ENCODE data around the gene ETV3L. TPM values are rescaled to one million over a fixed set of nuclear protein-coding genes. Genes with fewer than 3 reads are reported as not detected.

Gene ETV3L
- total RNA-seq, result not detected

- CTCF ChIA-PET, result no interaction called here
- DNase-seq, result no peak
- Mint-ChIP-seq H3K4me3 (no peak within 1 kb of the TSS), H3K4me1 (ENCODE audit: low read depth) (peaks cover 2% of the 10 kb centered on the region), H3K36me3 (ENCODE audit: low read depth) (no peaks in the 10 kb centered on the region), H3K27ac (no peak within 1 kb of the TSS), H3K9me3 (no peaks in the 10 kb centered on the region), H3K27me3 (ENCODE audit: low read depth) (no peaks in the 10 kb centered on the region)
- intact Hi-C loops (cut with micrococcal nuclease), result no loop called here
These were observed at the start of gene ETV3L for GRCh38 chr1:157099633-157100009. ETV3L (minus strand) TSS chr1:157099808; CDS start chr1:157099523, 285 bp downstream.

DNA sequence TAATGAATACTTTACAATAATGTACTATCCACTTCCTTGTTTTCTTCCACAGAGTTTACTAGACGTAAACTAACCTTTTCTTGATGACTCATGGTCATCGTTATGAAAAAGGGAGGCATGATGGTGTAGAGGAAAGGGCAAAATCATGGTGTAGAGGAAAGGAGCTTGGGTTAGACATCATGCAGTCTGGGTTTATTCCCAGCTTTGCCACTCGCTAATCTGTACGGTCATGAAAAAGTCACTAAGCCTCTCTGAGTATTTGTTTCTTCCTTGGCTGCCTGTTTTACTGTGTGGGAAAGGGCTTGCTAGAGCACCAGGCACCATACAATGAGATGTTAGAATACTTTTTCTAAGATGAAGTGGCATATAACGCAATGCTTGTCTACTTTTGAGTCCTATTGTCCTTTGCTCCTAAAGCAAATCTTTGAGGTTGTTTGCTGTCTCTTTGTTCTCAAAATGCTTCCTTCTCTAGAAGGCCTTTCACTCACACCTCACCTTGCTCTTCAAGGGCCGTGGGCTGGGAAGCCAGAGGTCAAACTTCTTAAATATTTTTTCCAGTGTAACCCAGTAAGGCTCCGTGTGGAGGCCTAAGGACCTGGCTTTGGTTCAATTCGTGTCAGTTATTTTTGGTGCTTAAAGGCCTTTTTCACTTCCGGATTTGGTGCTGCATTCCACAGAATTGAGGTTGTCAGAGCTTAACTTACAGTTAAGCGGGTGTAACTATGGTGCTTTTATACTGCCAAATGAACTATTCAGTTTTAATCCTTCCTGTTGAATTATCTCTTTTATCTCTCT is 48.5 kb upstream of the ETV3L start:
- no peaks in the 10 kb centered on the region for H3K36me3 Mint-ChIP-seq (ENCODE audit: low read depth)
- H3K9me3 Mint-ChIP-seq, result no peaks in the 10 kb centered on the region
- no peak overlapping the region for H3K4me3 Mint-ChIP-seq
- intact Hi-C loops (cut with micrococcal nuclease), result no loop called here
- peaks cover 3% of the 10 kb centered on the region for H3K4me1 Mint-ChIP-seq (ENCODE audit: low read depth)
- no peak overlapping the region for H3K27ac Mint-ChIP-seq
- CTCF ChIA-PET, result interaction anchor here (0.5 to 11.7 kb wide), 5 partner anchors 8 to 59 kb away, joined by 3 to 378 read pairs (median 9); no protein-coding TSS in a partner anchor
- H3K27me3 Mint-ChIP-seq (ENCODE audit: low read depth), result no peaks in the 10 kb centered on the region
- DNase-seq, result no peak

GRCh38 chr1:157147037-157147436 is 47.4 kb upstream of the ETV3L start:
- no peak overlapping the region for H3K4me3 Mint-ChIP-seq
- no peaks in the 10 kb centered on the region for H3K9me3 Mint-ChIP-seq
- peaks cover 3% of the 10 kb centered on the region for H3K4me1 Mint-ChIP-seq (ENCODE audit: low read depth)
- intact Hi-C loops (cut with micrococcal nuclease), result no loop called here
- no peaks in the 10 kb centered on the region for H3K27me3 Mint-ChIP-seq (ENCODE audit: low read depth)
- CTCF ChIA-PET, result interaction anchor here (0.9 to 2.4 kb wide), 3 partner anchors 9 to 57 kb away, joined by 3 to 10 read pairs (median 9); no protein-coding TSS in a partner anchor
- H3K27ac Mint-ChIP-seq, result no peak overlapping the region
- no peak for DNase-seq
- H3K36me3 Mint-ChIP-seq (ENCODE audit: low read depth), result no peaks in the 10 kb centered on the region

- CTCF ChIA-PET, result interaction anchor here (1.1 to 2.4 kb wide), 3 partner anchors 9 to 56 kb away, joined by 3 to 9 read pairs (median 3); no protein-coding TSS in a partner anchor
- H3K4me1 Mint-ChIP-seq (ENCODE audit: low read depth), result peaks cover 3% of the 10 kb centered on the region
- H3K27ac Mint-ChIP-seq, result no peak overlapping the region
- DNase-seq, result no peak
- no peak overlapping the region for H3K4me3 Mint-ChIP-seq
- no peaks in the 10 kb centered on the region for H3K36me3 Mint-ChIP-seq (ENCODE audit: low read depth)
- no peaks in the 10 kb centered on the region for H3K9me3 Mint-ChIP-seq
- H3K27me3 Mint-ChIP-seq (ENCODE audit: low read depth), result no peaks in the 10 kb centered on the region
- intact Hi-C loops (cut with micrococcal nuclease), result no loop called here
These were observed 46.6 kb upstream of the ETV3L start for GRCh38 chr1:157146244-157146643.

- no peaks in the 10 kb centered on the region for H3K36me3 Mint-ChIP-seq (ENCODE audit: low read depth)
- no peak for DNase-seq
- CTCF ChIA-PET, result no interaction called here
- intact Hi-C loops (cut with micrococcal nuclease), result no loop called here
- H3K4me3 Mint-ChIP-seq, result no peak overlapping the region
- peaks cover 7% of the 10 kb centered on the region for H3K4me1 Mint-ChIP-seq (ENCODE audit: low read depth)
- H3K9me3 Mint-ChIP-seq, result no peaks in the 10 kb centered on the region
- no peaks in the 10 kb centered on the region for H3K27me3 Mint-ChIP-seq (ENCODE audit: low read depth)
- no peak overlapping the region for H3K27ac Mint-ChIP-seq
These were observed 45.5 kb upstream of the ETV3L start for GRCh38 chr1:157145076-157145475.

- Mint-ChIP-seq H3K27me3 (ENCODE audit: low read depth) (no peaks in the 10 kb centered on the region), H3K4me3 (no peak overlapping the region), H3K4me1 (ENCODE audit: low read depth) (peaks cover 13% of the 10 kb centered on the region), H3K36me3 (ENCODE audit: low read depth) (no peaks in the 10 kb centered on the region), H3K27ac (no peak overlapping the region), H3K9me3 (no peaks in the 10 kb centered on the region)
- no peak for DNase-seq
- intact Hi-C loops (cut with micrococcal nuclease), result no loop called here
- CTCF ChIA-PET, result no interaction called here
These were observed 44.9 kb upstream of the ETV3L start for GRCh38 chr1:157144509-157144908.

- Mint-ChIP-seq H3K4me1 (ENCODE audit: low read depth) (peaks cover 20% of the 10 kb centered on the region), H3K27ac (no peak overlapping the region), H3K36me3 (ENCODE audit: low read depth) (no peaks in the 10 kb centered on the region), H3K4me3 (no peak overlapping the region), H3K9me3 (no peaks in the 10 kb centered on the region), H3K27me3 (ENCODE audit: low read depth) (no peaks in the 10 kb centered on the region)
- DNase-seq, result no peak
- CTCF ChIA-PET, result interaction anchor here (5.0 kb wide), 1 partner anchor 53 kb away, joined by 24 read pairs; no protein-coding TSS in a partner anchor
- intact Hi-C loops (cut with micrococcal nuclease), result no loop called here
These were observed 43.3 kb upstream of the ETV3L start for GRCh38 chr1:157142765-157143423.

DNA sequence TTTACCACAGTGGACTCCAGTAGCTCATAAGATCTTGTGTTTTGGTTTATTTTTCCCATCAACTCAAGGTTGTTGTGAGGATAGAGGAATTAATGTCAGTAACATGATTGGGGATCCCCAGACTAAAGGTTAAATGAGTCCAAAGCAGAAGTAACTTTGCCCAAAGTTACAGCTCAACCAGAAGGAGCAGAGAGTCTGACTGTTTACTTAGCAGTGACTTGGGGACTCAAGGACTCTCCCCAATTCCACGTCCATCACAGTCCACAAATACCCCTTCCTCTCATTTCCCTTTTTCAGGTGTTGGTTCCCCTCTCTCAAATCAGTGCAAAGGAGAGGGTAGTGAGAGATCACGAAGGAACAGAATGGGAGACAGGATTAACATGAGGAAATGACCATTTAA is 42.6 kb upstream of the ETV3L start:
- no peaks in the 10 kb centered on the region for H3K27me3 Mint-ChIP-seq (ENCODE audit: low read depth)
- intact Hi-C loops (cut with micrococcal nuclease), result no loop called here
- no peak overlapping the region for H3K27ac Mint-ChIP-seq
- CTCF ChIA-PET, result interaction anchor here (1.3 to 5.0 kb wide), 2 partner anchors 15 to 52 kb away, joined by 5 to 24 read pairs; no protein-coding TSS in a partner anchor
- DNase-seq, result no peak
- H3K4me1 Mint-ChIP-seq (ENCODE audit: low read depth), result peaks cover 20% of the 10 kb centered on the region
- H3K4me3 Mint-ChIP-seq, result no peak overlapping the region
- H3K9me3 Mint-ChIP-seq, result no peaks in the 10 kb centered on the region
- H3K36me3 Mint-ChIP-seq (ENCODE audit: low read depth), result no peaks in the 10 kb centered on the region

DNA sequence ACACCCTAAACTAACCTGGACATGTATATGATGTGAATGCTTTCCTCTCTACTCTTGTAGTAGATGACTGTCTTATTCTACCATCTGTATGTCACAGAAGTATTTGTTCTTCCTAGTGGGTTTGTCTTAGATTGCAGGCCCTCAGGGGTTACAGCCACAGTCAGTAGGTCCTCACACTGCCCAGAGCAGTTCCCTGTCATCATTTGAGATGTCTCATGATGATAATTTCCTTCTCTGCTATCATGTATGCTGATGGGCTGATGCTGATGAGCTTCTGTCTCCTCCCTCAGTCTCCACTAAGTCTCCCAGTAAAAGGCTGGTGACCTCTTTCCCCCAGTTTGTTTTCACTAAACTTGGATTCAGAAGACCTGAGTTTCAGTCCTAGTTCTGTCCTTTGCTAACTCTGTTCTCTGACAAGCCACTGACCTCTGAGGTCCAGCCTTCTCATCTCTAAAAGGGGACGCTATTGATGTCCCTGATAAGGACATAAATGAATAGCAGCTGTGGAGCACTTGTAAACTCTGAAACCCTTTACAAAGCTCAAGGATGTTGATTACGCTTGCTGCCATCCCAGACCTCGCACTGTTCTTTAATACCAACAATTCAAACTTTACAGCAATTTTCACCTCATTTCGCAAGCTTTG is 41.7 kb upstream of the ETV3L start:
- intact Hi-C loops (cut with micrococcal nuclease), result no loop called here
- peaks cover 27% of the 10 kb centered on the region for H3K4me1 Mint-ChIP-seq (ENCODE audit: low read depth)
- no peak overlapping the region for H3K4me3 Mint-ChIP-seq
- H3K9me3 Mint-ChIP-seq, result no peaks in the 10 kb centered on the region
- CTCF ChIA-PET, result interaction anchor here (1.2 to 5.0 kb wide), 3 partner anchors 16 to 51 kb away, joined by 4 to 24 read pairs (median 5); no protein-coding TSS in a partner anchor
- H3K36me3 Mint-ChIP-seq (ENCODE audit: low read depth), result no peaks in the 10 kb centered on the region
- no peak overlapping the region for H3K27ac Mint-ChIP-seq
- H3K27me3 Mint-ChIP-seq (ENCODE audit: low read depth), result no peaks in the 10 kb centered on the region
- DNase-seq, result no peak

GRCh38 chr1:157140063-157140588 is 40.5 kb upstream of the ETV3L start:
- intact Hi-C loops (cut with micrococcal nuclease), result no loop called here
- CTCF ChIA-PET, result interaction anchor here (0.8 to 5.0 kb wide), 4 partner anchors 13 to 50 kb away, joined by 3 to 24 read pairs (median 4); no protein-coding TSS in a partner anchor
- Mint-ChIP-seq H3K9me3 (no peaks in the 10 kb centered on the region), H3K36me3 (ENCODE audit: low read depth) (peaks cover 7% of the 10 kb centered on the region), H3K4me3 (no peak overlapping the region), H3K4me1 (ENCODE audit: low read depth) (peaks cover 39% of the 10 kb centered on the region), H3K27ac (no peak overlapping the region), H3K27me3 (ENCODE audit: low read depth) (no peaks in the 10 kb centered on the region)
- no peak for DNase-seq

DNA sequence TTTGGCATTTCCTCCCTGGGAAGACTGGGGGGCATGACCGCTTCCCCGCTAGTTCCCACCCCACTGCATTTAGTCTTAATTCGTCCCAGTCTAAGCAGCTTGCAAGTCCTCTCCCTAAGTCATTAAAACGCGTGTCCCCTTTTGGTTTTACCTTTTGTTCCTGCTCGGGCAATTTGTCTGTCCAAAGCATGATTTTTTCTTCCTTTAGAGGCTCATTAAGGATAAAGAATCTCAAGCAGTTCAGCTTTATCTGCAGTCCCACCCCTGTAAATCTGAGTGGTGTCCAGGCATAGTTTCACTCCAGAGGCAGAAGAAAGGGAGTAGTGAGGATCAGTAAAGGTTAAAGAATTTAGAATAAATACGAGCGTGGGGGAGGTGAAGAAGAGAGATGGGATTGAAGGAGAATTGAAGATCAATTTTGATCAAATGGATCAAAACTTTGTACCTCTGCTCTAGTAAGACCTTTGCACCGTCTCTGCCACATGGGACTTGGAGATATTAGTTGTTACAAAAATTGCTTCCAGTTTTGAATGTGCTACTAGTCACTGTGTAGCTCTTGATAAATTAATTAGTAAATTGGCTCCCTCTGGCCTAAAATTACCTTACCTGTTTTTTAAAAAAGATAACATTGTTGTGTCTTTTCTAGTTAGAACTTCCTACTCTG is 39.6 kb upstream of the ETV3L start:
- intact Hi-C loops (cut with micrococcal nuclease), result loop anchor here (2.0 to 10.0 kb wide), 4 partner anchors 322 to 1876 kb away; partner anchors contain the start of genes MEF2D, PRCC and SH2D2A
- peak overlapping the region; percentile 67 for H3K27ac Mint-ChIP-seq
- CTCF ChIA-PET, result interaction anchor here (1.3 to 5.0 kb wide), 2 partner anchors 15 to 49 kb away, joined by 3 to 24 read pairs; no protein-coding TSS in a partner anchor
- no peak for DNase-seq
- peak overlapping the region; percentile 96 for H3K4me3 Mint-ChIP-seq
- no peaks in the 10 kb centered on the region for H3K9me3 Mint-ChIP-seq
- peaks cover 48% of the 10 kb centered on the region for H3K4me1 Mint-ChIP-seq (ENCODE audit: low read depth)
- peaks cover 17% of the 10 kb centered on the region for H3K36me3 Mint-ChIP-seq (ENCODE audit: low read depth)
- H3K27me3 Mint-ChIP-seq (ENCODE audit: low read depth), result no peaks in the 10 kb centered on the region
